Mesenchymal stem cell (in vitro differentiated cells and primary cell): ENCODE measurements around the gene CDH6.

ENCODE experiments used
- DNase-seq: peaks from one replicate; pipeline ENCODE4 v3.0.0-alpha.2; 2013
- H2AFZ ChIP-seq: one replicate; pipeline ENCODE4 v1.6.1; 2013; ENCODE audit warnings: low read depth, mild to moderate bottlenecking, control low read depth, inconsistent platforms, low read length, moderate library complexity
- H2AK5ac ChIP-seq: 2 replicates; pipeline ENCODE4 v1.6.1; 2013; ENCODE audit warnings: low read length, moderate library complexity, mild to moderate bottlenecking, inconsistent platforms; ENCODE audit not compliant: severe bottlenecking
- H2BK120ac ChIP-seq: one replicate; pipeline ENCODE4 v1.6.1; 2013; ENCODE audit warnings: low read depth, mild to moderate bottlenecking, inconsistent platforms, low read length, moderate library complexity
- H2BK12ac ChIP-seq, 2 experiments: one replicate each; pipeline ENCODE4 v1.6.1; 2013; ENCODE audit warnings: inconsistent platforms in 2 of 2, low read length in 2 of 2, mild to moderate bottlenecking in 2 of 2, moderate library complexity in 2 of 2, control low read depth in 1 of 2
- H2BK15ac ChIP-seq: one replicate; pipeline ENCODE4 v1.6.1; 2013; ENCODE audit warnings: mild to moderate bottlenecking, low read depth, inconsistent platforms; ENCODE audit not compliant: poor library complexity, severe bottlenecking
- H2BK5ac ChIP-seq: 2 replicates; pipeline ENCODE4 v1.6.1; 2013; ENCODE audit warnings: low read depth, mild to moderate bottlenecking, low read length, control low read depth, inconsistent platforms; ENCODE audit not compliant: poor library complexity, severe bottlenecking
- H3K14ac ChIP-seq, 2 experiments: one replicate each; pipeline ENCODE4 v1.6.1; 2013; ENCODE audit warnings: inconsistent platforms in 2 of 2, low read length in 2 of 2, control low read depth in 1 of 2, mild to moderate bottlenecking in 1 of 2, moderate library complexity in 1 of 2
- H3K18ac ChIP-seq, 2 experiments: one replicate each; pipeline ENCODE4 v1.6.1; 2013; ENCODE audit warnings: inconsistent platforms in 2 of 2, low read length in 2 of 2, control low read depth in 1 of 2, low read depth in 1 of 2, mild to moderate bottlenecking in 1 of 2
- H3K23ac ChIP-seq, 2 experiments: one replicate each; pipeline ENCODE4 v1.6.1; 2013; ENCODE audit warnings: inconsistent platforms in 2 of 2, low read length in 2 of 2, mild to moderate bottlenecking in 2 of 2, moderate library complexity in 2 of 2, control low read depth in 1 of 2
- H3K27ac ChIP-seq: 2 replicates; pipeline ENCODE4 v1.5.1; 2013; ENCODE audit warnings: mild to moderate bottlenecking, moderate library complexity, low read length, control low read depth, inconsistent platforms; ENCODE audit not compliant: poor library complexity, severe bottlenecking
- H3K27me3 ChIP-seq, 2 experiments: 2 replicates each; pipeline versions ENCODE4 v1.6.1 to v1.7.0; 2013; ENCODE audit warnings: low read length in 2 of 2, mild to moderate bottlenecking in 2 of 2, moderate library complexity in 2 of 2, control low read depth in 1 of 2, inconsistent platforms in 1 of 2; ENCODE audit not compliant: control insufficient read depth in 1 of 2, insufficient read depth in 1 of 2
- H3K36me3 ChIP-seq, 2 experiments: 2 replicates each; pipeline versions ENCODE4 v1.6.1 to v1.7.0; 2013; ENCODE audit warnings: low read length in 2 of 2, control low read depth in 1 of 2, inconsistent platforms in 1 of 2, low read depth in 1 of 2, mild to moderate bottlenecking in 1 of 2; ENCODE audit not compliant: insufficient read depth in 2 of 2, control insufficient read depth in 1 of 2
- H3K4ac ChIP-seq, 2 experiments: one replicate each; pipeline ENCODE4 v1.6.1; 2013; ENCODE audit warnings: inconsistent platforms in 2 of 2, low read length in 2 of 2, mild to moderate bottlenecking in 2 of 2, moderate library complexity in 2 of 2, control low read depth in 1 of 2, low read depth in 1 of 2
- H3K4me1 ChIP-seq: 2 replicates; pipeline ENCODE4 v1.6.1; 2013; ENCODE audit warnings: low read depth, low read length, control low read depth; ENCODE audit not compliant: control insufficient read depth, insufficient read depth
- H3K4me2 ChIP-seq: 2 replicates; pipeline ENCODE4 v1.6.1; 2013; ENCODE audit warnings: low read length, mild to moderate bottlenecking, inconsistent platforms; ENCODE audit not compliant: poor library complexity, severe bottlenecking
- H3K4me3 ChIP-seq, 2 experiments: 2 replicates each; pipeline versions ENCODE4 v1.5.1 to v1.7.0; 2013; ENCODE audit warnings: low read length in 2 of 2, mild to moderate bottlenecking in 2 of 2, control low read depth in 1 of 2, low read depth in 1 of 2; ENCODE audit not compliant: insufficient read depth in 1 of 2
- H3K79me1 ChIP-seq: replicated peaks from 2 replicates; pipeline ENCODE4 v1.6.1; 2013; ENCODE audit warnings: mild to moderate bottlenecking, control low read depth, low read length, inconsistent platforms; ENCODE audit not compliant: poor library complexity, severe bottlenecking
- H3K9ac ChIP-seq: 2 replicates; pipeline ENCODE4 v1.7.0; 2013; ENCODE audit warnings: mild to moderate bottlenecking, low read length, moderate library complexity
- H3K9me3 ChIP-seq: 2 replicates; pipeline ENCODE4 v1.7.0; 2013; ENCODE audit warnings: mild to moderate bottlenecking, low read length; ENCODE audit not compliant: control insufficient read depth
- H4K8ac ChIP-seq: one replicate; pipeline ENCODE4 v1.6.1; 2013; ENCODE audit warnings: inconsistent platforms, mild to moderate bottlenecking, low read length, moderate library complexity
- H4K91ac ChIP-seq: one replicate; pipeline ENCODE4 v1.6.1; 2013; ENCODE audit warnings: mild to moderate bottlenecking, low read length, inconsistent platforms
- WGBS: methylation state at CpG from one replicate; pipeline ENCODE4 v1.1.7; 2013; ENCODE audit warnings: mixed read lengths; 5-methylcytosine and 5-hydroxymethylcytosine counted together

CDH6 gene

GRCh38 chr5:31324842-31325241 is 131.4 kb downstream of the CDH6 start:
- no peak overlapping the region for H3K4ac ChIP-seq
- no peak overlapping the region for H2BK5ac ChIP-seq
- H2AFZ ChIP-seq = no peak overlapping the region
- H3K14ac ChIP-seq = no peak overlapping the region
- no peaks in the 10 kb centered on the region for H3K9me3 ChIP-seq
- no peak overlapping the region for H3K4me3 ChIP-seq
- no peak overlapping the region for H2BK12ac ChIP-seq
- H3K23ac ChIP-seq = no peak overlapping the region
- no peak overlapping the region for H3K9ac ChIP-seq
- H3K4me1 ChIP-seq = no peaks in the 10 kb centered on the region
- no peak overlapping the region for H3K4me2 ChIP-seq
- no peak overlapping the region for H2AK5ac ChIP-seq
- H3K27me3 ChIP-seq = peaks cover 0 to 3% of the 10 kb centered on the region in 2 experiments
- no peaks in the 10 kb centered on the region for H3K79me1 ChIP-seq
- no peak overlapping the region for H4K91ac ChIP-seq
- H4K8ac ChIP-seq = no peak overlapping the region
- H2BK120ac ChIP-seq = no peak overlapping the region
- no peak for DNase-seq
- no peak overlapping the region for H3K27ac ChIP-seq
- no peak overlapping the region for H2BK15ac ChIP-seq
- no peak overlapping the region for H3K18ac ChIP-seq
- WGBS = 57% methylated on average over 1 of the region's 3 CpGs
- peaks cover 0 to 14% of the 10 kb centered on the region in 2 experiments for H3K36me3 ChIP-seq

GRCh38 chr5:31328040-31328733 is 134.7 kb downstream of the CDH6 start:
- no peak overlapping the region for H4K91ac ChIP-seq
- H2BK12ac ChIP-seq = no peak overlapping the region
- H3K4me1 ChIP-seq = no peaks in the 10 kb centered on the region
- peaks cover 0 to 3% of the 10 kb centered on the region in 2 experiments for H3K36me3 ChIP-seq
- no peak overlapping the region for H2BK5ac ChIP-seq
- no peak overlapping the region for H3K18ac ChIP-seq
- H2AK5ac ChIP-seq = no peak overlapping the region
- no peak overlapping the region for H3K4ac ChIP-seq
- no peak overlapping the region for H3K4me2 ChIP-seq
- H3K9me3 ChIP-seq = no peaks in the 10 kb centered on the region
- 74% methylated on average over 9 of the region's 11 CpGs for WGBS
- H3K14ac ChIP-seq = no peak overlapping the region
- no peak overlapping the region for H3K27ac ChIP-seq
- H3K27me3 ChIP-seq = no peaks in the 10 kb centered on the region
- H3K23ac ChIP-seq = no peak overlapping the region
- no peak overlapping the region for H3K4me3 ChIP-seq
- H2BK15ac ChIP-seq = no peak overlapping the region
- no peak overlapping the region for H2AFZ ChIP-seq
- H3K9ac ChIP-seq = no peak overlapping the region
- H3K79me1 ChIP-seq = no peaks in the 10 kb centered on the region
- H2BK120ac ChIP-seq = no peak overlapping the region
- DNase-seq = no peak
- H4K8ac ChIP-seq = no peak overlapping the region

- Histone ChIP-seq H2BK5ac (no peak overlapping the region), H3K4me1 (no peaks in the 10 kb centered on the region), H2AK5ac (no peak overlapping the region), H2BK15ac (no peak overlapping the region), H3K23ac (no peak overlapping the region), H2BK120ac (no peak overlapping the region), H4K8ac (no peak overlapping the region), H3K36me3 (no peaks in the 10 kb centered on the region), H3K4me3 (no peak overlapping the region), H3K9me3 (no peaks in the 10 kb centered on the region), H3K79me1 (no peaks in the 10 kb centered on the region), H2BK12ac (no peak overlapping the region), H4K91ac (no peak overlapping the region), H3K4ac (no peak overlapping the region), H3K14ac (no peak overlapping the region), H2AFZ (no peak overlapping the region), H3K9ac (no peak overlapping the region), H3K18ac (no peak overlapping the region), H3K27ac (no peak overlapping the region), H3K4me2 (no peak overlapping the region), H3K27me3 (no peaks in the 10 kb centered on the region)
- DNase-seq = no peak
- WGBS = 100% methylated on average over 2 of the region's 2 CpGs
Observed at GRCh38 chr5:31329715-31330114, 136.2 kb downstream of the CDH6 start.

- Histone ChIP-seq H3K18ac (no peak overlapping the region), H2BK12ac (no peak overlapping the region), H3K79me1 (no peaks in the 10 kb centered on the region), H3K4me2 (no peak overlapping the region), H3K14ac (no peak overlapping the region), H3K9me3 (no peaks in the 10 kb centered on the region), H3K9ac (no peak overlapping the region), H3K4me1 (no peaks in the 10 kb centered on the region), H3K4me3 (no peak overlapping the region), H2AK5ac (peak overlapping the region; percentile 37), H2BK15ac (no peak overlapping the region), H2BK120ac (no peak overlapping the region), H2AFZ (no peak overlapping the region), H3K23ac (no peak overlapping the region), H4K8ac (no peak overlapping the region), H3K36me3 (no peaks in the 10 kb centered on the region), H4K91ac (no peak overlapping the region), H3K27me3 (no peaks in the 10 kb centered on the region), H3K27ac (no peak overlapping the region), H2BK5ac (no peak overlapping the region), H3K4ac (no peak overlapping the region)
- 87% methylated on average over 1 of the region's 2 CpGs for WGBS
- DNase-seq = no peak
Observed at GRCh38 chr5:31332160-31332559, 138.7 kb downstream of the CDH6 start.
